SK-N-SH (cell line): ENCODE data around the gene DACH1. TPM values are rescaled to one million over a fixed set of nuclear protein-coding genes. Genes with fewer than 3 reads are reported as not detected.
A peak's percentile ranks its signal among the peaks of the same experiment; 100 is the strongest.

ENCODE experiments used
- CTCF ChIA-PET: fragments of 300-600, 350-600 bp; formaldehyde crosslinking; extraction: SDS; loops from one replicate; lab custom pipeline; 2021; lab: Yijun Ruan, JAX
- POLR2A ChIA-PET: fragments of 350-600 bp; sonication (Branson Sonifier 250); formaldehyde crosslinking; extraction: SDS; loops from one replicate; lab custom pipeline; 2020; ENCODE audit warnings: antibody characterized with exemption, inconsistent platforms; lab: Yijun Ruan, JAX
- DNase-seq: peaks from one replicate; pipeline ENCODE4 v3.0.0; 2012
- H2AFZ ChIP-seq: fragments of 200-600 bp; sonication (generic); 2 replicates; pipeline ENCODE4 v1.8.1; 2016; ENCODE audit warnings: antibody characterized with exemption, mild to moderate bottlenecking, low read depth
- H3F3A ChIP-seq: fragments of 200-600 bp; sonication (generic); replicated peaks from 2 replicates; pipeline ENCODE3; 2016; ENCODE audit warnings: antibody characterized with exemption, mild to moderate bottlenecking; ENCODE audit not compliant: insufficient read depth
- H3K27ac ChIP-seq, 2 experiments: fragments of 200-500 bp in 1 of 2; fragments of 200-600 bp in 1 of 2; sonication (Bioruptor generic) in 1 of 2; sonication (generic), shearing (Covaris generic) in 1 of 2; 2 replicates each; pipeline versions ENCODE4 v1.5.1 to v1.6.1; 2014 to 2016; ENCODE audit warnings: low read depth in 2 of 2, inconsistent platforms in 1 of 2, low read length in 1 of 2, mild to moderate bottlenecking in 1 of 2, mixed read lengths in 1 of 2
- H3K27me3 ChIP-seq: fragments of 200-600 bp; sonication (generic), shearing (Covaris generic); 2 replicates; pipeline ENCODE4 v1.6.1; 2016; ENCODE audit warnings: mixed run types; ENCODE audit not compliant: insufficient read depth
- H3K36me3 ChIP-seq, 2 experiments: fragments of 200-500 bp in 1 of 2; fragments of 200-600 bp in 1 of 2; sonication (Bioruptor generic) in 1 of 2; sonication (generic) in 1 of 2; replicated peaks in 1 of 2; 2 replicates each; pipeline versions ENCODE3 to v1.5.1; 2014 to 2016; ENCODE audit warnings: low read length in 1 of 2, mild to moderate bottlenecking in 1 of 2; ENCODE audit not compliant: insufficient read depth in 2 of 2, control insufficient read depth in 1 of 2
- H3K4me1 ChIP-seq, 2 experiments: fragments of 200-500 bp in 1 of 2; fragments of 200-600 bp in 1 of 2; sonication (Bioruptor generic) in 1 of 2; sonication (generic), shearing (Covaris generic) in 1 of 2; 2 replicates each; pipeline versions ENCODE4 v1.5.1 to v1.6.1; 2014 to 2016; ENCODE audit warnings: low read depth in 1 of 2, low read length in 1 of 2, mixed run types in 1 of 2; ENCODE audit not compliant: insufficient read depth in 2 of 2, control insufficient read depth in 1 of 2
- H3K4me2 ChIP-seq: fragments of 200-600 bp; sonication (generic), shearing (Covaris generic); 2 replicates; pipeline ENCODE4 v1.6.1; 2017; ENCODE audit warnings: mixed run types
- H3K4me3 ChIP-seq, 2 experiments: fragments of 200-500 bp in 1 of 2; fragments of 200-600 bp in 1 of 2; sonication (Bioruptor generic) in 1 of 2; sonication (generic), shearing (Covaris generic) in 1 of 2; 2 replicates each; pipeline versions ENCODE4 v1.5.1 to v1.8.1; 2014 to 2016; ENCODE audit warnings: low read depth in 2 of 2, inconsistent platforms in 1 of 2, low read length in 1 of 2, mild to moderate bottlenecking in 1 of 2, mixed read lengths in 1 of 2, moderate library complexity in 1 of 2
- H3K79me2 ChIP-seq: fragments of 200-600 bp; sonication (generic); 2 replicates; pipeline ENCODE4 v1.8.1; 2017; ENCODE audit warnings: mild to moderate bottlenecking; ENCODE audit not compliant: insufficient read depth
- H3K9ac ChIP-seq: fragments of 200-600 bp; sonication (generic); 2 replicates; pipeline ENCODE4 v1.6.1; 2017; ENCODE audit warnings: mixed run types
- H3K9me2 ChIP-seq: fragments of 200-600 bp; sonication (generic); 2 replicates; pipeline ENCODE4 v1.6.1; 2017; ENCODE audit warnings: mixed run types
- H3K9me3 ChIP-seq: fragments of 200-600 bp; sonication (generic); 2 replicates; pipeline ENCODE4 v1.6.1; 2017; ENCODE audit warnings: mixed run types, mild to moderate bottlenecking, moderate library complexity
- H4K20me1 ChIP-seq: fragments of 200-600 bp; sonication (generic); 2 replicates; pipeline ENCODE4 v1.6.1; 2017; ENCODE audit warnings: mild to moderate bottlenecking, mixed run types; ENCODE audit not compliant: insufficient read depth
- CHD2 ChIP-seq: fragments of 150-350 bp; IDR thresholded peaks from 2 replicates; pipeline ENCODE4 v1.6.1; 2018; ENCODE audit warnings: low read length; ENCODE audit not compliant: partially characterized antibody
- FOXJ3 ChIP-seq: sonication (generic); formaldehyde crosslinking; IDR thresholded peaks from 2 replicates; pipeline ENCODE4 v1.5.1; 2020; ENCODE audit warnings: mild to moderate bottlenecking, missing genetic modification reagents
- FOXM1 ChIP-seq: IDR thresholded peaks from 2 replicates; pipeline ENCODE4 v1.4.0; 2012; ENCODE audit warnings: low read depth, mild to moderate bottlenecking
- GATA2 ChIP-seq: sonication (generic); formaldehyde crosslinking; IDR thresholded peaks from 2 replicates; pipeline ENCODE4 v1.5.0; 2020; ENCODE audit warnings: mild to moderate bottlenecking, missing genetic modification reagents
- MEF2A ChIP-seq: IDR thresholded peaks from 2 replicates; pipeline ENCODE4 v1.4.0; 2012; ENCODE audit warnings: low read depth, borderline replicate concordance
- MXI1 ChIP-seq: IDR thresholded peaks from 2 replicates; pipeline ENCODE4 v1.6.1; 2012; ENCODE audit warnings: mild to moderate bottlenecking, low read depth, low read length, improper control_type of control experiment
- NFIC ChIP-seq: IDR thresholded peaks from 2 replicates; pipeline ENCODE4 v1.4.0; 2012; ENCODE audit warnings: borderline replicate concordance
- NRF1 ChIP-seq: IDR thresholded peaks from 2 replicates; pipeline ENCODE4 v1.6.1; 2012; ENCODE audit warnings: low read depth, mild to moderate bottlenecking, low read length
- RAD21 ChIP-seq: IDR thresholded peaks from 2 replicates; pipeline ENCODE4 v1.6.1; 2012; ENCODE audit warnings: mild to moderate bottlenecking, low read length
- RCOR1 ChIP-seq: fragments of 150-350 bp; IDR thresholded peaks from 2 replicates; pipeline ENCODE4 v1.6.1; 2017; ENCODE audit warnings: antibody characterized with exemption, low read length
- RFX5 ChIP-seq: IDR thresholded peaks from 2 replicates; pipeline ENCODE4 v1.6.1; 2012; ENCODE audit warnings: mild to moderate bottlenecking, improper control_type of control experiment, low read length
- TAF1 ChIP-seq: IDR thresholded peaks from 2 replicates; pipeline ENCODE4 v1.6.1; 2012; ENCODE audit warnings: low read depth, mild to moderate bottlenecking, low read length, moderate library complexity, borderline replicate concordance
- WGBS: methylation state at CpG from one replicate; pipeline ENCODE4 v1.1.6; 2017; ENCODE audit warnings: low lambda C conversion rate; 5-methylcytosine and 5-hydroxymethylcytosine counted together
- polyA plus RNA-seq, 3 experiments: library from polyadenylated mRNA; depleted of rRNA; stranded (reverse); fragments of >200 nt; gene quantifications; 2 replicates each; pipeline ENCODE4 v1.2.3, GENCODE V29; 2012
- TF ChIP-seq, protein P1 (sequence below): IDR thresholded peaks from 2 replicates; pipeline ENCODE4 v1.4.0; 2012; ENCODE audit warnings: low read depth, borderline replicate concordance
- TF ChIP-seq, protein P2 (sequence below): fragments of 150-350 bp; IDR thresholded peaks from 2 replicates; pipeline ENCODE4 v1.6.1; 2017; ENCODE audit warnings: antibody characterized with exemption, low read length, low read depth, borderline replicate concordance
- TF ChIP-seq, protein P3 (sequence below): IDR thresholded peaks from 2 replicates; pipeline ENCODE4 v1.6.1; 2012; ENCODE audit warnings: mild to moderate bottlenecking, low read depth, low read length, moderate library complexity
- TF ChIP-seq, protein P4 (sequence below): IDR thresholded peaks from 2 replicates; pipeline ENCODE4 v1.4.0; 2012; ENCODE audit warnings: low read depth, borderline replicate concordance
- TF ChIP-seq, protein P5 (sequence below): IDR thresholded peaks from 2 replicates; pipeline ENCODE4; 2012

DACH1 gene
- polyA plus RNA-seq, 1 of the 3 experiments (the other 2 are of a cell fraction): 0.21 TPM

DNA sequence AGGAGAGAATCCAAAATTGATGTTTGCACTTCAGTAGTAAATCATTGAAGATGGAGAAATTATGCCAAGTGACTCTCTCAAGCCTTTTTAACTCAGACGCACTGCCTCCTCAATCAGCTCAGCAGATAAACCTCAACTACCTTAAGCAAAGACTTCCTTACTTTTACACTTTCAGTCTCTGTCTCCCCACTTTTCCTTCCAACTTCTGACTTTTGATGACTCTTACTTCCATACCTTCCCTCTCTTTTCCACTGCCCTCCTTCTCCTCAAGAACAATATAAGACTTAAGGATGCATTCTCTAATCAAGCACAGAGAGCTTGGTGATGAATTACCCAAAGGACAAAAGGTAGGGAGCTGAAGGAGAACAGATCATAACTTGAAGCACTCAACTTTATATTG, 4.8 kb upstream of the DACH1 start:
- POLR2A ChIA-PET: no interaction called here
- H4K20me1 ChIP-seq: no peaks in the 10 kb centered on the region
- TF ChIP-seq NRF1: no peak
- no peak for TF ChIP-seq RFX5
- TF ChIP-seq TAF1: no peak
- TF ChIP-seq, protein P1, sequence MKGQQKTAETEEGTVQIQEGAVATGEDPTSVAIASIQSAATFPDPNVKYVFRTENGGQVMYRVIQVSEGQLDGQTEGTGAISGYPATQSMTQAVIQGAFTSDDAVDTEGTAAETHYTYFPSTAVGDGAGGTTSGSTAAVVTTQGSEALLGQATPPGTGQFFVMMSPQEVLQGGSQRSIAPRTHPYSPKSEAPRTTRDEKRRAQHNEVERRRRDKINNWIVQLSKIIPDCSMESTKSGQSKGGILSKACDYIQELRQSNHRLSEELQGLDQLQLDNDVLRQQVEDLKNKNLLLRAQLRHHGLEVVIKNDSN: no peak
- TF ChIP-seq FOXJ3: no peak
- no peak for TF ChIP-seq FOXM1
- TF ChIP-seq, protein P2, sequence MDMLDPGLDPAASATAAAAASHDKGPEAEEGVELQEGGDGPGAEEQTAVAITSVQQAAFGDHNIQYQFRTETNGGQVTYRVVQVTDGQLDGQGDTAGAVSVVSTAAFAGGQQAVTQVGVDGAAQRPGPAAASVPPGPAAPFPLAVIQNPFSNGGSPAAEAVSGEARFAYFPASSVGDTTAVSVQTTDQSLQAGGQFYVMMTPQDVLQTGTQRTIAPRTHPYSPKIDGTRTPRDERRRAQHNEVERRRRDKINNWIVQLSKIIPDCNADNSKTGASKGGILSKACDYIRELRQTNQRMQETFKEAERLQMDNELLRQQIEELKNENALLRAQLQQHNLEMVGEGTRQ: no peak
- TF ChIP-seq, protein P3, sequence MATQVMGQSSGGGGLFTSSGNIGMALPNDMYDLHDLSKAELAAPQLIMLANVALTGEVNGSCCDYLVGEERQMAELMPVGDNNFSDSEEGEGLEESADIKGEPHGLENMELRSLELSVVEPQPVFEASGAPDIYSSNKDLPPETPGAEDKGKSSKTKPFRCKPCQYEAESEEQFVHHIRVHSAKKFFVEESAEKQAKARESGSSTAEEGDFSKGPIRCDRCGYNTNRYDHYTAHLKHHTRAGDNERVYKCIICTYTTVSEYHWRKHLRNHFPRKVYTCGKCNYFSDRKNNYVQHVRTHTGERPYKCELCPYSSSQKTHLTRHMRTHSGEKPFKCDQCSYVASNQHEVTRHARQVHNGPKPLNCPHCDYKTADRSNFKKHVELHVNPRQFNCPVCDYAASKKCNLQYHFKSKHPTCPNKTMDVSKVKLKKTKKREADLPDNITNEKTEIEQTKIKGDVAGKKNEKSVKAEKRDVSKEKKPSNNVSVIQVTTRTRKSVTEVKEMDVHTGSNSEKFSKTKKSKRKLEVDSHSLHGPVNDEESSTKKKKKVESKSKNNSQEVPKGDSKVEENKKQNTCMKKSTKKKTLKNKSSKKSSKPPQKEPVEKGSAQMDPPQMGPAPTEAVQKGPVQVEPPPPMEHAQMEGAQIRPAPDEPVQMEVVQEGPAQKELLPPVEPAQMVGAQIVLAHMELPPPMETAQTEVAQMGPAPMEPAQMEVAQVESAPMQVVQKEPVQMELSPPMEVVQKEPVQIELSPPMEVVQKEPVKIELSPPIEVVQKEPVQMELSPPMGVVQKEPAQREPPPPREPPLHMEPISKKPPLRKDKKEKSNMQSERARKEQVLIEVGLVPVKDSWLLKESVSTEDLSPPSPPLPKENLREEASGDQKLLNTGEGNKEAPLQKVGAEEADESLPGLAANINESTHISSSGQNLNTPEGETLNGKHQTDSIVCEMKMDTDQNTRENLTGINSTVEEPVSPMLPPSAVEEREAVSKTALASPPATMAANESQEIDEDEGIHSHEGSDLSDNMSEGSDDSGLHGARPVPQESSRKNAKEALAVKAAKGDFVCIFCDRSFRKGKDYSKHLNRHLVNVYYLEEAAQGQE: no peak
- TF ChIP-seq, protein P4, sequence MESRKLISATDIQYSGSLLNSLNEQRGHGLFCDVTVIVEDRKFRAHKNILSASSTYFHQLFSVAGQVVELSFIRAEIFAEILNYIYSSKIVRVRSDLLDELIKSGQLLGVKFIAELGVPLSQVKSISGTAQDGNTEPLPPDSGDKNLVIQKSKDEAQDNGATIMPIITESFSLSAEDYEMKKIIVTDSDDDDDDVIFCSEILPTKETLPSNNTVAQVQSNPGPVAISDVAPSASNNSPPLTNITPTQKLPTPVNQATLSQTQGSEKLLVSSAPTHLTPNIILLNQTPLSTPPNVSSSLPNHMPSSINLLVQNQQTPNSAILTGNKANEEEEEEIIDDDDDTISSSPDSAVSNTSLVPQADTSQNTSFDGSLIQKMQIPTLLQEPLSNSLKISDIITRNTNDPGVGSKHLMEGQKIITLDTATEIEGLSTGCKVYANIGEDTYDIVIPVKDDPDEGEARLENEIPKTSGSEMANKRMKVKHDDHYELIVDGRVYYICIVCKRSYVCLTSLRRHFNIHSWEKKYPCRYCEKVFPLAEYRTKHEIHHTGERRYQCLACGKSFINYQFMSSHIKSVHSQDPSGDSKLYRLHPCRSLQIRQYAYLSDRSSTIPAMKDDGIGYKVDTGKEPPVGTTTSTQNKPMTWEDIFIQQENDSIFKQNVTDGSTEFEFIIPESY: no peak
- TF ChIP-seq MEF2A: no peak
- TF ChIP-seq MXI1: no peak
- TF ChIP-seq, protein P5, sequence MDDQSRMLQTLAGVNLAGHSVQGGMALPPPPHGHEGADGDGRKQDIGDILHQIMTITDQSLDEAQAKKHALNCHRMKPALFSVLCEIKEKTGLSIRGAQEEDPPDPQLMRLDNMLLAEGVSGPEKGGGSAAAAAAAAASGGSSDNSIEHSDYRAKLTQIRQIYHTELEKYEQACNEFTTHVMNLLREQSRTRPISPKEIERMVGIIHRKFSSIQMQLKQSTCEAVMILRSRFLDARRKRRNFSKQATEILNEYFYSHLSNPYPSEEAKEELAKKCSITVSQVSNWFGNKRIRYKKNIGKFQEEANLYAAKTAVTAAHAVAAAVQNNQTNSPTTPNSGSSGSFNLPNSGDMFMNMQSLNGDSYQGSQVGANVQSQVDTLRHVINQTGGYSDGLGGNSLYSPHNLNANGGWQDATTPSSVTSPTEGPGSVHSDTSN: no peak
- no peak for TF ChIP-seq RAD21
- no peak for TF ChIP-seq RCOR1
- no peak for TF ChIP-seq NFIC
- no peak for TF ChIP-seq GATA2 (CRISPR knock-in tag)
- no peak for TF ChIP-seq CHD2
- H3K4me3 ChIP-seq: no peak overlapping the region
- H3K79me2 ChIP-seq: no peaks in the 10 kb centered on the region
- H2AFZ ChIP-seq: no peak overlapping the region
- H3K9me3 ChIP-seq: no peaks in the 10 kb centered on the region
- H3K9me2 ChIP-seq: no peaks in the 10 kb centered on the region
- no peak overlapping the region for H3K4me2 ChIP-seq
- H3K27ac ChIP-seq: peak overlapping the region in 1 of 2 experiments; percentile 69; a peak in 2 of 4 replicates
- no peaks in the 10 kb centered on the region for H3K27me3 ChIP-seq
- H3K4me1 ChIP-seq: peaks cover 0 to 6% of the 10 kb centered on the region in 2 experiments; a peak in 2 of 4 replicates
- CTCF ChIA-PET: interaction anchor here (0.6 kb wide), 1 partner anchor 11 kb away, joined by 3 read pairs; no protein-coding TSS in a partner anchor
- H3K36me3 ChIP-seq: no peaks in the 10 kb centered on the region
- peaks cover 11% of the 10 kb centered on the region for H3F3A ChIP-seq
- H3K9ac ChIP-seq: no peak overlapping the region
- no peak for DNase-seq
- 81% methylated on average over 1 of the region's 1 CpG for WGBS
